PC-9 (cell line): ENCODE measurements around the gene ESR1. TPM values are rescaled to one million over a fixed set of nuclear protein-coding genes. Genes with fewer than 3 reads are reported as not detected.

Experiments used
- BruUV-seq: library from RNA; stranded (reverse); fragments of 400-500 nt; replicated peaks from 2 replicates; lab custom pipeline; 2021; lab: Mats Ljungman, UMichigan
- CTCF ChIA-PET: fragments of 300-600 bp; sonication (Branson Sonifier 250); formaldehyde crosslinking; loops from one replicate; lab custom pipeline; 2022; ENCODE audit warnings: antibody characterized with exemption; lab: Charles Lee
- POLR2A ChIA-PET: fragments of 300-600 bp; sonication (Branson Sonifier 250); formaldehyde crosslinking; loops from one replicate; lab custom pipeline; 2022; ENCODE audit warnings: antibody characterized with exemption; ENCODE audit not compliant: unreplicated experiment; lab: Charles Lee
- DNase-seq, 2 experiments: peaks; one replicate each; pipeline versions ENCODE4 v3.0.0 to v3.0.0-alpha.2; 2015 to 2022; ENCODE audit warnings: mixed read lengths in 1 of 2
- H2AFZ ChIP-seq: fragments of 200-600 bp; sonication (generic); 2 replicates; pipeline ENCODE4 v1.8.1; 2017; ENCODE audit warnings: antibody characterized with exemption
- H3F3A ChIP-seq: fragments of 200-600 bp; sonication (generic); 2 replicates; pipeline ENCODE4 v1.8.1; 2017; ENCODE audit warnings: antibody characterized with exemption, mild to moderate bottlenecking, low read depth; ENCODE audit not compliant: insufficient read depth
- H3K27ac ChIP-seq: fragments of 200-600 bp; sonication (generic); 2 replicates; pipeline ENCODE4 v1.6.1; 2016; ENCODE audit warnings: mixed run types
- H3K27me3 ChIP-seq: fragments of 200-600 bp; sonication (generic); 2 replicates; pipeline ENCODE4 v1.6.1; 2016; ENCODE audit warnings: low read depth, mixed run types; ENCODE audit not compliant: insufficient read depth
- H3K36me3 ChIP-seq: fragments of 200-600 bp; sonication (generic); 2 replicates; pipeline ENCODE4 v1.6.1; 2016; ENCODE audit warnings: low read depth, mixed run types
- H3K4me1 ChIP-seq: fragments of 200-600 bp; sonication (generic); replicated peaks from 2 replicates; pipeline ENCODE4 v1.6.1; 2016; ENCODE audit warnings: mixed run types; ENCODE audit not compliant: insufficient read depth
- H3K4me2 ChIP-seq: fragments of 200-600 bp; sonication (generic); 2 replicates; pipeline ENCODE4 v1.6.1; 2017; ENCODE audit warnings: mixed run types
- H3K4me3 ChIP-seq: fragments of 200-600 bp; sonication (generic); 2 replicates; pipeline ENCODE4 v1.6.1; 2016; ENCODE audit warnings: mixed run types
- H3K79me2 ChIP-seq: fragments of 200-600 bp; sonication (generic); 2 replicates; pipeline ENCODE4 v1.6.1; 2017; ENCODE audit warnings: low read depth, mixed run types
- H3K9me2 ChIP-seq: fragments of 200-600 bp; sonication (generic); 2 replicates; pipeline ENCODE4 v1.8.1; 2017; ENCODE audit warnings: mild to moderate bottlenecking; ENCODE audit not compliant: insufficient read depth
- H3K9me3 ChIP-seq: fragments of 200-600 bp; sonication (generic); 2 replicates; pipeline ENCODE4 v1.8.1; 2016; ENCODE audit warnings: low read depth; ENCODE audit not compliant: insufficient read depth
- H4K20me1 ChIP-seq: fragments of 200-600 bp; sonication (generic); 2 replicates; pipeline ENCODE4 v1.8.1; 2017; ENCODE audit not compliant: insufficient read depth
- EZH2 ChIP-seq: fragments of 200-600 bp; sonication (generic); IDR thresholded peaks from 2 replicates; pipeline ENCODE4 v1.8.0; 2017; ENCODE audit warnings: antibody characterized with exemption, low read depth
- intact Hi-C: fragments of 100-400 bp; cut with micrococcal nuclease; formaldehyde crosslinking; loops from one replicate; pipeline ENCODE4 v1.10.0; 2022; ENCODE audit not compliant: unreplicated experiment
- total RNA-seq: library from RNA; stranded (reverse); gene quantifications from 2 replicates; pipeline ENCODE4 v1.2.3, GENCODE V29; 2021
- TF ChIP-seq, protein P1 (sequence below): fragments of 200-600 bp; sonication (generic); conservative IDR thresholded peaks from 2 replicates; pipeline ENCODE4 v1.6.1; 2017; ENCODE audit warnings: mixed run types, antibody characterized with exemption, mild to moderate bottlenecking, moderate library complexity

The ESR1 gene
- total RNA-seq, 1 experiment from 2014 or later, result 1.5 TPM

DNA sequence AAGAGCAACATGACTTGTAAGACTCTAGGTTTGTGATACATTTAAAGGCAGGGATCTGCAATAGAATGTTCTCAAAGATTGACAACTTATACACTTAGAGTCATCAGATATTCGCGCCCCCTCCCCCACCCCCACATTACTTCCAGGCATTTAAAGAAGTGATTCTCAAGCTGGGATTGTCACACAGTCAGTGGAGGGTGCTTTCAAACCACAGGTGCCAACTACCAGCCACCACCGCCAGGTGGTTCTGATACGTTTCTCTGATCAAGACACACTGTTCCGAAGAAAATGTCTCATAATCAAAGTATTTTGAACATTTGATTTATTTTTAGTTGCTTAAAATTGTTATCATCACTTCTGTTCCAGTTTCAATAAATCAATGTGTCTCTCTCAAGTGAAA, 357.5 kb downstream of the ESR1 start:
- no peaks in the 10 kb centered on the region for H3K79me2 ChIP-seq
- H3K4me1 ChIP-seq, result no peaks in the 10 kb centered on the region
- no peaks in the 10 kb centered on the region for H3F3A ChIP-seq
- H3K27ac ChIP-seq, result no peak overlapping the region
- no peaks in the 10 kb centered on the region for H4K20me1 ChIP-seq
- TF ChIP-seq, protein P1, sequence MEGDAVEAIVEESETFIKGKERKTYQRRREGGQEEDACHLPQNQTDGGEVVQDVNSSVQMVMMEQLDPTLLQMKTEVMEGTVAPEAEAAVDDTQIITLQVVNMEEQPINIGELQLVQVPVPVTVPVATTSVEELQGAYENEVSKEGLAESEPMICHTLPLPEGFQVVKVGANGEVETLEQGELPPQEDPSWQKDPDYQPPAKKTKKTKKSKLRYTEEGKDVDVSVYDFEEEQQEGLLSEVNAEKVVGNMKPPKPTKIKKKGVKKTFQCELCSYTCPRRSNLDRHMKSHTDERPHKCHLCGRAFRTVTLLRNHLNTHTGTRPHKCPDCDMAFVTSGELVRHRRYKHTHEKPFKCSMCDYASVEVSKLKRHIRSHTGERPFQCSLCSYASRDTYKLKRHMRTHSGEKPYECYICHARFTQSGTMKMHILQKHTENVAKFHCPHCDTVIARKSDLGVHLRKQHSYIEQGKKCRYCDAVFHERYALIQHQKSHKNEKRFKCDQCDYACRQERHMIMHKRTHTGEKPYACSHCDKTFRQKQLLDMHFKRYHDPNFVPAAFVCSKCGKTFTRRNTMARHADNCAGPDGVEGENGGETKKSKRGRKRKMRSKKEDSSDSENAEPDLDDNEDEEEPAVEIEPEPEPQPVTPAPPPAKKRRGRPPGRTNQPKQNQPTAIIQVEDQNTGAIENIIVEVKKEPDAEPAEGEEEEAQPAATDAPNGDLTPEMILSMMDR, result no peak
- TF ChIP-seq EZH2, result no peak
- no peak overlapping the region for H3K4me3 ChIP-seq
- no peak overlapping the region for H3K4me2 ChIP-seq
- POLR2A ChIA-PET, result no interaction called here
- DNase-seq, result no peak
- intact Hi-C loops, result no loop called here
- no peaks in the 10 kb centered on the region for H3K9me3 ChIP-seq
- H3K9me2 ChIP-seq, result no peaks in the 10 kb centered on the region
- no peak overlapping the region for H2AFZ ChIP-seq
- no peaks in the 10 kb centered on the region for H3K27me3 ChIP-seq
- CTCF ChIA-PET, result no interaction called here
- no peaks in the 10 kb centered on the region for H3K36me3 ChIP-seq
- no TSS peak for BruUV-seq

GRCh38 chr6:152166497-152166896, 359.0 kb downstream of the ESR1 start:
- H3F3A ChIP-seq, result no peaks in the 10 kb centered on the region
- H3K27ac ChIP-seq, result no peak overlapping the region
- no peaks in the 10 kb centered on the region for H3K4me1 ChIP-seq
- H3K9me2 ChIP-seq, result no peaks in the 10 kb centered on the region
- H3K36me3 ChIP-seq, result no peaks in the 10 kb centered on the region
- no TSS peak for BruUV-seq
- no peak for TF ChIP-seq EZH2
- TF ChIP-seq, protein P1, result no peak
- POLR2A ChIA-PET, result no interaction called here
- intact Hi-C loops, result no loop called here
- CTCF ChIA-PET, result no interaction called here
- H2AFZ ChIP-seq, result no peak overlapping the region
- H4K20me1 ChIP-seq, result no peaks in the 10 kb centered on the region
- DNase-seq, result no peak
- no peaks in the 10 kb centered on the region for H3K9me3 ChIP-seq
- no peaks in the 10 kb centered on the region for H3K27me3 ChIP-seq
- H3K4me3 ChIP-seq, result no peak overlapping the region
- H3K4me2 ChIP-seq, result no peak overlapping the region
- H3K79me2 ChIP-seq, result no peaks in the 10 kb centered on the region

GRCh38 chr6:152166897-152167296, 359.4 kb downstream of the ESR1 start:
- H3K79me2 ChIP-seq, result no peaks in the 10 kb centered on the region
- no peaks in the 10 kb centered on the region for H3K4me1 ChIP-seq
- H3K4me2 ChIP-seq, result no peak overlapping the region
- CTCF ChIA-PET, result no interaction called here
- POLR2A ChIA-PET, result no interaction called here
- no peaks in the 10 kb centered on the region for H3K9me3 ChIP-seq
- intact Hi-C loops, result no loop called here
- no peaks in the 10 kb centered on the region for H3F3A ChIP-seq
- no peak overlapping the region for H3K4me3 ChIP-seq
- TF ChIP-seq, protein P1, result no peak
- TF ChIP-seq EZH2, result no peak
- no peaks in the 10 kb centered on the region for H3K9me2 ChIP-seq
- DNase-seq, result no peak
- no peak overlapping the region for H2AFZ ChIP-seq
- no peak overlapping the region for H3K27ac ChIP-seq
- no peaks in the 10 kb centered on the region for H3K36me3 ChIP-seq
- BruUV-seq, result no TSS peak
- H4K20me1 ChIP-seq, result no peaks in the 10 kb centered on the region
- no peaks in the 10 kb centered on the region for H3K27me3 ChIP-seq
